RWPE2 (cell line): ENCODE data around the gene SPPL3.

Experiments used
- ATAC-seq: fragments of 200-7000 bp; cut with Tn5 transposase; 3 replicates; pipeline ENCODE4 v1.9.1; 2021; ENCODE audit warnings: low read depth
- DNase-seq: peaks from one replicate; pipeline ENCODE4 v3.0.0-alpha.2; 2020; ENCODE audit warnings: low spot score
- H3K27ac ChIP-seq: fragments of 450-650 bp; 2 replicates; pipeline ENCODE4 v1.5.1; 2017; ENCODE audit warnings: mild to moderate bottlenecking; ENCODE audit not compliant: poor library complexity, severe bottlenecking
- H3K27me3 ChIP-seq: fragments of 250-450 bp; sonication (Bioruptor Pico); 2 replicates; pipeline ENCODE4 v1.5.1; 2021; ENCODE audit warnings: mild to moderate bottlenecking, moderate library complexity; ENCODE audit not compliant: insufficient read depth, poor library complexity, severe bottlenecking
- H3K36me3 ChIP-seq: fragments of 250-450 bp; sonication (Bioruptor Pico); 2 replicates; pipeline ENCODE4 v1.5.1; 2020; ENCODE audit warnings: low read depth, mild to moderate bottlenecking, moderate library complexity
- H3K4me1 ChIP-seq: fragments of 250-450 bp; sonication (Bioruptor Pico); 2 replicates; pipeline ENCODE4 v1.5.1; 2021; ENCODE audit warnings: mild to moderate bottlenecking, moderate library complexity; ENCODE audit not compliant: insufficient read depth, poor library complexity, severe bottlenecking
- H3K4me3 ChIP-seq: fragments of 250-450 bp; sonication (Bioruptor Pico); 2 replicates; pipeline ENCODE4 v1.5.1; 2021; ENCODE audit warnings: mild to moderate bottlenecking, moderate library complexity; ENCODE audit not compliant: severe bottlenecking
- H3K9me3 ChIP-seq: fragments of 250-450 bp; sonication (Bioruptor Pico); 2 replicates; pipeline ENCODE4 v1.5.1; 2021; ENCODE audit warnings: mild to moderate bottlenecking, moderate library complexity; ENCODE audit not compliant: severe bottlenecking
- TF ChIP-seq, protein P1 (sequence below): fragments of 450-650 bp; IDR thresholded peaks from one replicate; pipeline ENCODE4 v1.5.1; 2017; ENCODE audit warnings: mild to moderate bottlenecking, moderate library complexity; ENCODE audit not compliant: poor library complexity, severe bottlenecking

SPPL3 gene

GRCh38 chr12:120784804-120785203, 119.4 kb downstream of the SPPL3 start:
- TF ChIP-seq, protein P1, sequence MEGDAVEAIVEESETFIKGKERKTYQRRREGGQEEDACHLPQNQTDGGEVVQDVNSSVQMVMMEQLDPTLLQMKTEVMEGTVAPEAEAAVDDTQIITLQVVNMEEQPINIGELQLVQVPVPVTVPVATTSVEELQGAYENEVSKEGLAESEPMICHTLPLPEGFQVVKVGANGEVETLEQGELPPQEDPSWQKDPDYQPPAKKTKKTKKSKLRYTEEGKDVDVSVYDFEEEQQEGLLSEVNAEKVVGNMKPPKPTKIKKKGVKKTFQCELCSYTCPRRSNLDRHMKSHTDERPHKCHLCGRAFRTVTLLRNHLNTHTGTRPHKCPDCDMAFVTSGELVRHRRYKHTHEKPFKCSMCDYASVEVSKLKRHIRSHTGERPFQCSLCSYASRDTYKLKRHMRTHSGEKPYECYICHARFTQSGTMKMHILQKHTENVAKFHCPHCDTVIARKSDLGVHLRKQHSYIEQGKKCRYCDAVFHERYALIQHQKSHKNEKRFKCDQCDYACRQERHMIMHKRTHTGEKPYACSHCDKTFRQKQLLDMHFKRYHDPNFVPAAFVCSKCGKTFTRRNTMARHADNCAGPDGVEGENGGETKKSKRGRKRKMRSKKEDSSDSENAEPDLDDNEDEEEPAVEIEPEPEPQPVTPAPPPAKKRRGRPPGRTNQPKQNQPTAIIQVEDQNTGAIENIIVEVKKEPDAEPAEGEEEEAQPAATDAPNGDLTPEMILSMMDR, result no peak
- ATAC-seq, result no peak
- Histone ChIP-seq H3K4me1 (peaks cover 16% of the 10 kb centered on the region), H3K9me3 (no peaks in the 10 kb centered on the region), H3K36me3 (peaks cover 18% of the 10 kb centered on the region), H3K27me3 (no peaks in the 10 kb centered on the region), H3K4me3 (no peak overlapping the region), H3K27ac (peak overlapping the region; percentile 66)
- no peak for DNase-seq

DNA sequence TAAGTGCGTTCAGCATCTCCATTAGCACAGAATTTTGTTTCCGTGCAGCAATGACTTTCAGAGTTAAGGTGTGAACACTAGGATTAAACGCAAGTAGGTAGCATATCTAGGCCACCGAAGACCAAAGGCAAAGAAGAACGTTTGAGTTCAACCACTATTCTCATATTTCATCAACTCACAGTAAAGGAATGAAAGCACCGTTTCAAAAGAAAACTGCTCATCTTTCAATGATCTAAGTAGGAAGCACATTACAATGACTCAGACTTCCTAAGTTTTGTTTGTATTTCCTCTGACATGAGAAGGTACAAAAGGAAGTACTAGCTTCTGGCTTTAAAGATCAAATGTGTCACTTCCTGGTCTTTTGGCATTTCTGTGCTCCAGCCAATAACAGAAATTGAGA, 121.0 kb downstream of the SPPL3 start:
- H3K27ac ChIP-seq, result peak overlapping the region; percentile 66
- H3K4me1 ChIP-seq, result peaks cover 16% of the 10 kb centered on the region
- ATAC-seq, result peak; percentile 95
- no peaks in the 10 kb centered on the region for H3K9me3 ChIP-seq
- DNase-seq, result no peak
- TF ChIP-seq, protein P1, result no peak
- peaks cover 25% of the 10 kb centered on the region for H3K36me3 ChIP-seq
- H3K4me3 ChIP-seq, result no peak overlapping the region
- H3K27me3 ChIP-seq, result no peaks in the 10 kb centered on the region

DNA sequence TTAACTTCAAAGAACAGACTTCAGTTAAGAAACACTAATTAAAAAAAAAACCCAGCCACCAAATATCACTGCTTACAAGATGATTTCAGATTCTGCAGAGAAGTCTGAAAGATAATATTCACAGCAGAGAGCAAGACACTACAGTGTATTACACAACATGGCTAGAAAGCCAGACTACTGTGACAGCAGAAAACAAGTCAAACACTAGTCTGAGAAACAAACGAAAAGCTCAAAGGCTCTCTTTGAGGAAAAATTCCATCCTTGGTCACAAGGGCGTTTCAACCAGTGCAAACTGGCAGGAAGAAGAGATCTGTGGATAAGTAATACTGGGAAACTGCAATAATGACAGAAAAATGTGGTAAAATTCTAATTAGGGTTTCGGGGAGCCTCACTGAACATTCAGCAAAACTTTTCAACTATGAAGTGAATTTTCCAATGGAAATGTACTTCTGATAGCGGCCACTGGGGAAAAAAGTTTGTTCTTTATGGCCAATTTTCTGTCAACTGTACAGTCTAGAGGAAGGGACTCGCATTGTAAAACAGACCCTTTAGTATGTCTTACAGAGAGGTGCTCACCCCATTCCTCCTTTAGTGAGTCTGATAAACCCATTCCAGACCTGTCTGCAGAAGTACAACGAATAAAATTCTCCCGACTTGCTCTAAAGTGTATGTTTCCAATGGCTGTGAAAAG, 128.2 kb downstream of the SPPL3 start:
- TF ChIP-seq, protein P1, result no peak

GRCh38 chr12:120774169-120774916, 129.8 kb downstream of the SPPL3 start:
- ATAC-seq (no peak), DNase-seq (no peak)
- H3K4me3 ChIP-seq, result no peak overlapping the region
- H3K4me1 ChIP-seq, result no peaks in the 10 kb centered on the region
- H3K27me3 ChIP-seq, result no peaks in the 10 kb centered on the region
- TF ChIP-seq, protein P1, result no peak
- H3K9me3 ChIP-seq, result no peaks in the 10 kb centered on the region
- peaks cover 4% of the 10 kb centered on the region for H3K36me3 ChIP-seq
- H3K27ac ChIP-seq, result no peak overlapping the region

More for the DNA sequence above, 128.2 kb downstream of the SPPL3 start:
- no peak for DNase-seq
- H3K9me3 ChIP-seq, result no peaks in the 10 kb centered on the region
- ATAC-seq, result no peak
- H3K4me1 ChIP-seq, result no peaks in the 10 kb centered on the region
- no peak overlapping the region for H3K27ac ChIP-seq
- no peak overlapping the region for H3K4me3 ChIP-seq
- no peaks in the 10 kb centered on the region for H3K27me3 ChIP-seq
- H3K36me3 ChIP-seq, result peaks cover 10% of the 10 kb centered on the region

- H3K9me3 ChIP-seq, result no peaks in the 10 kb centered on the region
- ATAC-seq (no peak), DNase-seq (no peak)
- H3K27me3 ChIP-seq, result no peaks in the 10 kb centered on the region
- TF ChIP-seq, protein P1, result no peak
- H3K27ac ChIP-seq, result no peak overlapping the region
- H3K4me3 ChIP-seq, result no peak overlapping the region
- peaks cover 25% of the 10 kb centered on the region for H3K36me3 ChIP-seq
- no peaks in the 10 kb centered on the region for H3K4me1 ChIP-seq
Measured at GRCh38 chr12:120771097-120771496, 133.1 kb downstream of the SPPL3 start.
